SIG-M5 treated with dmso at 0.1 percent for 504 hours (cell line): Measurements from ENCODE around the gene TUBB3.
A peak's percentile ranks its signal among the peaks of the same experiment; 100 is the strongest.

Source experiments
- DNase-seq: peaks from one replicate; lab custom pipeline; 2025; ENCODE audit not compliant: unreplicated experiment; lab: John Stamatoyannopoulos, UW

The TUBB3 gene

DNA sequence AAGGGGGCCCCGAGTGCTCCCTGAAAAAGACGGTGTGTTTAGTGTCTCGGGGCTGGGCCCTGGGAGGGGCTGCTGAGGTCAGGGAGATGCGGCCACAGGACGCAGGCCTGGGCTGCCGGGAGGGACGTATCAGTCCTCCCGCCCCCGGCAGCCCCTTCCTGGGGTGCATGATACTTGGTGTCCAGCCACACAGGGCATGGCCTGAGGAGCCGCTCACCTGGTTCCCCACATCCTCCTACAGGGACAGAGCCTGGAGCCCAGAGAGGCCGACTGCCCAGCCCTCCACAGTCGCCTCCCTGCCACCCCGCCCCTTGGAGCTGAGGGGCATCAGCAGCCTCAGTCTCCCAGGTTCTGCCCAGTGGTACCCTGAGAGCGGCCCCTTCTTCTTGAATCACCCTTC, 13.4 kb downstream of the TUBB3 start:
- DNase-seq: no peak

DNA sequence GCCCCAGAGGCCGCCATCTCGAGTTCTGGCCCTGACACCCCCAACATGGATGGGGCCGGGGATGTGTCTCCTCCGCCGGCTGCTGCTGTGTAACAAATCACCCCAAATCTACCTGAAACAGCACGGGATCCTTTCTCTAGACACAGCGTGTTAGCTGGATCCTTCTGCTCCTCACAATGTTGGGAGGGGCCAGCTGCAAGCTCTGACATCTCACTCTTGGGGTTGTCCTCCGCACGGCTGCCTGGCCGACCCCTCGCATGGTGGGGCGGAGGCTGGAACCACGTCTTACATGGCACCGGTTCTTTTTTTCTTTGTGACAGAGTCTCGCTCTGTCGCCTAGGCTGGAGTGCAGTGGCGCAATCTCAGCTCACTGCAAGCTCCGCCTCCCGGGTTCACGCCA, 13.8 kb downstream of the TUBB3 start:
- DNase-seq: no peak

DNA sequence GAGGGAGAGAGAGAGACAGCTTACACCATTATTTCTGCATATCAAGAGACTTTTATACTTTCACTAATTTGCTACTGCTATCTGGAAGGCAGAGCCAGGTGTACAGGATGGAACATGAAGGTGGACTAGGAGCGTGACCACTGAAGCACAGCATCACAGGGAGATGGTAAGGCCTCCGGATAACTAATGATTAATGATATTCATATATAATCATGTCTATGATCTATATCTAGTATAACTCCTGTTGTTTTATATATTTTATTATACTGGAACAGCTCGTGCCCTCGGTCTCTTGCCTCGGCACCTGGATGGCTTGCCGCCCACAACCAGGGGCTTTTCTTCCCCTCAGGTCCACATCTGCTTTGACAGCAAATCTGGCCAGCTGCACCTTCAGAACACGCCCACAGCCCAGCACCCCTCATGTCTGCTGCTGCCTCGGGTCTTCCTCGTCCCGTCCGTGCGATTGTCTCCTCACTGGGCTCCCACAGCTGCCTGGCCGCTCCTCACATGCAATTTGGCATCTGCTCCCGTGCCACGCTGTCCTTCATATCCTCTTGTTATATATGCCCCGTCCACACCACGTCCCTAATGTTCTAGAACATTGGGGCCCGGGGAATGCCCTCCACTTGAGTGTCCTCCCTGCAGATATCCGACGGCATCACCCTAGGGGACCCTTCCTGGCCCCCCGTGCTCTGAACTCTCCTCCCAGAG, 15.2 kb downstream of the TUBB3 start:
- DNase-seq: no peak

DNA sequence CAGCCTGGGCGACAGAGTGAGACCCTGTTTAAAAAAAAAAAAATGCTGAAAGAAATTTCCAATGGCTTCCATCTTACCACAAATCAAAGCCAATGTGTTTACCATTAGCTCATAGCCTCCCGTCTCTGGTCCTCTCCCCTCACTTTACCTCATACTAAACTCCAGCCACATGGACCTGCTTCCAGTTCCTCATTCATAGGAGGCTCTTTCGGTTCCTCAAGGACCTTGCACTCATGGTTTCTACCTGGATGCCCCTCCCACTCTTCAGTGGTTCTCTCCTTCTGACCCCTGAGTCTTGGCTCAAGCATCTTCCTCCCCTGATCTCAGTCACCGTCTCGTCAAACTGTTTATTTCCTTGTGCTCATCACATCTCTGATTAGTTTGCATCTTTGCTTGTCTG, 21.6 kb downstream of the TUBB3 start:
- DNase-seq: peak; percentile 11

DNA sequence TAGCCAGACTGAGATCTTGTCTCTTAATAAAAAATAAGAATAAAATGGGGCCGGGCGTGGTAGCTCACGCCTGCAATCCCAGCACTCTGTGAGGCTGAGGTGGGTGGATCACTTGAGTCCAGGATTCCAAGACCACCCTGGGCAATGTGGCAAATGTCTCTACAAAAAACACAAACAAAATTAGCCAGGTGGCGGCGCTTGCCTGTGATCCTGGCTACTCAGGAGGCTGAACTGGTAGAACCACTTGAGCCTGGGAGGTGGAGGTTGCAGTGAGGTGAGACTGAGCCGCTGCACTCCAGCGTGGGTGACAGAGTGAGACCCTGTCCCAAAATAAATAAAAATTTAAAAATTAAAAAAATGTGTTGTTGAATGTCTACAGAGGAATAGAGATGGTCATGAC, 22.5 kb downstream of the TUBB3 start:
- DNase-seq: no peak

DNA sequence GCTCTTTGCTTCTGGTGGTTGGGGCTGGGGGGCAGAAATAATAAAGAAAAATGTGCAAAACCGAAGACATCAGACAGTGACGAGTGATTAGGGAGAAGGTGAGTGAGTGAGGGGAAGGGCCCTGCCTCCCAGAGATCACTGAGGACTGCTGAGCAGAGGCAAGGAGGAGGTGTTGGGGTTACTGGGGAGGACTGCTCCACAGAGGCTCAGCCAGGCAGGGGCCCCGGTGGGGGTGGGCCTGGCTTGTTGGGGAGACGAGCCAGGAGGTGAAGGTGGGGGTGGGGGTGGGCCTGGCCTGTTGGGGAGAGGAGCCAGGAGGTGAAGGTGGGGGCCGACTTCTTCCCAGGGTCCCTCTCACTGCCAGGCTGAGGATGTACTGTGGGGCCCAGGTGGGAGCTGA, 23.4 kb downstream of the TUBB3 start:
- no peak for DNase-seq

DNA sequence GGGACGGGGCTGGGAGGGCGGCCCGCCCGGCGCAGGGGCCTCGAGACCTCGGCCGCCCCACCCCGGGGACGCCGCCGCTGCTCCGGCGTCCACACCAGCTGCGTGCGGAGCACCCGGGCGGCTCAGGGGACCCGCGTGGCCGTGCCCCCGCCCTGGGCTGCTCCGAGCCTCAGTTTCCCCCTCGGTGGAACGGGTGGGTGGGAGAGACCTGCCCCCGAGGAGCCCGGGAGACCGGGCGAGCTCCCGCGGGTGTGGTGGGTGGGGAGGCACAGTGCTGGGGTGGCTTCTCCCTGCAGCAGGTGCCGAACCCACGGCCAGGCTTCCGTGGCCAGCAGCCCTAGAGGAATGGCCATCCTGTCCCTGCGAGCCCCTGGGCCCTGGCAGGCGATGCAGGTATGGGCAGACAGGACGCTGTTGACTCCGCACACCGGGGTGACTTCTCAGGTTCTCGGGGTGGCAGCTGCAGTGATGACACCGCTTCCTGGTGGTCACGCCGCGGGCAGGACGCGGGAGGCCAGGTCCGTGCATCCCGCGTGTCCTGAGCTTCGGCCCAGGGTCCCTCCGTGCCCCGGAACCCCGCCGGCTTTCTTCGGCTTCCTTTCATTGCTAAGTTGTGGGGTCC, 26.1 kb downstream of the TUBB3 start:
- DNase-seq: no peak

DNA sequence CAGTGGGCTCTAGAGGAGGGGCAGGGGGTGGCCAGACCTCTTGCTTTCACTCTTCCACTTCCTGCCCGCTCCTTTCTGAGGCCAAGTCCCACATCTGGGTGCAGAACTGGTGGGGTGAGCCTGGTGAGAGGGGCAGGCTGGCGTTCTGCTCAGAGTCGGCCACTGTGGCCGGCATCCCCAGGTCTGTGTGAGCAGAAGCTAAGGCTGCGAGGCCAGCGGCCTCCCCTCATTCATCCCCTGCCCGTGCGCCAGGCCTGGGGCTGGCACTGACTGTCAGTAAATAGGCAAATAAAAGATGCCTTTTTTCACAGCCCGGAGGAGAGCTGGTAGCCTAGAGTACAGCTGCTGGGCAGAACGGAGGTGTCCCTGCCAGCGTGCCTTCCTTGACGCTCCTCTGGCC, 26.6 kb downstream of the TUBB3 start:
- no peak for DNase-seq

DNA sequence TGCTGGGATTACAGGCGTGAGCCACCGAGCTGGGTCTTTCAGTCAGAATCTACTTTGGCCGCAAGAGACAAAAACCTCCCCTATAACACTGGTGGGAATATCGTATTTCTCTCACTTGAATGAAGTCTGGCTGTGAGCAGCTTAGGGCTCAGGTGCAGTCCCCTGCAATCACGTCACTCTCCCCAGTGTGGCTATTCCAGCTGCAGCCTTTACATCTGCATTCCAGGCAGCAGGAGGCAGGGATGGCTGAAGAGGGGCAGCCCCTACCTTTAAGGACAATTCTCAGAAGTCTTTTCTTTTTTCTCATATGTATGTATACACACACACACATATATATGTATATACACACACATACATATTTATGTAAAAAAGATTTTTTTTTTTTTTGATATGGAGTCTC, 28.4 kb downstream of the TUBB3 start:
- DNase-seq: no peak

DNA sequence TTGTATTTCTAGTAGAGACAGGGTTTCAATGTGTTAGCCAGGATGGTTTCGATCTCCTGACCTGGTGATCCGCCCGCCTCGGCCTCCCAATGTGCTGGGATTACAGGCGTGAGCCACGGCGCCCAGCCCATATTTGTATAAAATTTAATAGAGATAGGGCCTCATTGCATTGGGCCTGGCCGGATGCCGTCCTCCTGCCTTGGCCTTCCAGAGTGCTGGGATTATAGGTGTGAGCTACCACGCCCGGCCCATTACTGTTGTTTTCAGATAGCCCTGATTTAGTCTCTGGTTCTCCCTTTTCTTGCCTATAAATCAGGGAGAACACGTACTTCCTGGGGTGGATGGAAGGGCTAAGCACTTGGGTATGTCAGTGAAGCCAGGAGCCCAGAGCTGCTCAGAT, 28.9 kb downstream of the TUBB3 start:
- no peak for DNase-seq

DNA sequence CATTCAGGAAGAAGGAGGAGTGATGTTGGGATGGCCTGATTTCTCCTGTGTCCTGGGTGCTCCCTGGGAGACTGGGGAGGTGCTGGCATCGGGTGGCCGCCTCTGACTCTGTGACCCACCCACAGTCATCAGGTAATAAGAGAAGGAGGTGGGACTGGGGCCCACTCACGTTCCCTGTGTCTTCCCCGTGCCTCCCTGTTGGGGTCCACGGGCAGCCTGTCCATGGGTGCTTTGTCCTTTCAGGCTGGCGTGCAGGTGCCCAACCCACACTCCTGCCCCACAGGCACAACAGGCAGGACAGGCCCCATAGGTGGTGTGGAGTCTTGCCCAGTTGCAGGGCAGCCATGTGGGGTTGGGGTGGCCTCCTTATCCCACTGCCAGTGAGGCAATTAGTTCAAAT, 29.4 kb downstream of the TUBB3 start:
- no peak for DNase-seq

DNA sequence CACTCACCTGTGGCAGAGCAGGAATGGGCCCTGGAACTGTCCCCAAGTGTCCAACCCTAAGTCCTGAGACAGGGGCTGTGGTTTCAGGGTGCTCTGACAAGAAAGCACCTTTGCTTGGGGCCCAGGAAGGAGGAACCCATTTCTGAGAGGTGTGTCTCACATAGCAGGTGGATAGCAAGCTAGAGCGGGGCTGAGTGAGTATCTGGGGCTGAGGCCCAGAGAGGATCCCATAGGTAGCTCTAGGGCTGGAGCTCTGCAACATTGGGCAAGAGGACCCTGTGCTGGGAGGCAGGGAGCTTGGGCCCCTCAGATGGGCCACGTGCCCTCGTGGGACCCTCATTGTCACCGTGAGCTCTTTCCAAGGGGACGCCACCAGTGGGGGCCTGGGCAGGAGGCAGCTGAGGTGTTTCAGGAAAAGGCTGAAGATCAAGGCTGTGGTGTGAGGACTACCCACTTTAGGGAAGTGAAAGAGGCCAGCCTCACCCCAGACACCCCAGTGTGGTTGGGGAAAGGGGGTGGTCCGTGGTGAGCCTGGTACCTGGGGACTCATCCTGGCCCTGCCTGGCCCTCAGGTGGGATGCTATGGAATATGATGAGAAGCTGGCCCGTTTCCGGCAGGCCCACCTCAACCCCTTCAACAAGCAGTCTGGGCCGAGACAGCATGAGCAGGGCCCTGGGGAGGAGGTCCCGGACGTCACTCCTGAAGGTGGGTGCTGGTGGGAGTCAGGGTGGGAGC, 30.7 kb downstream of the TUBB3 start:
- no peak for DNase-seq

DNA sequence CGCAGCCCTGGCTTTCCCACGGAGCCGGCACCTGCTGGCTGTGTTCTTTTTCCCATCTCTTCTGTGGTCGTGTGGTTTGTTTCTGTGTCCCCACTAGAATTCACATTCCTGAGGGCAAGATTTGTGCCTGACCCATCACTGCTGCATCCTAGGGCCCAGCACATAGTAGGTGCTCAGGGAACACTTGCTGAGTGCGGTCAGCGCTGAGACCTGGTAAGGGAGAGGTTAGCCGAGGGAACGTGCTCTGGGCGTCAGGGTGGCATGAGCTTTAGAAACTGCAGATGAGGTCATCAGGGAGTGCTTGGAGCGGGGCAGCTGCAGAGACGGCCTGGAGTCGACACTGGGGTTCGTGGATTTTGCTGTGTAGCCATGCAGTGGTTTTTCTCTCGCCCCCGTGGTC, 31.3 kb downstream of the TUBB3 start:
- no peak for DNase-seq

DNA sequence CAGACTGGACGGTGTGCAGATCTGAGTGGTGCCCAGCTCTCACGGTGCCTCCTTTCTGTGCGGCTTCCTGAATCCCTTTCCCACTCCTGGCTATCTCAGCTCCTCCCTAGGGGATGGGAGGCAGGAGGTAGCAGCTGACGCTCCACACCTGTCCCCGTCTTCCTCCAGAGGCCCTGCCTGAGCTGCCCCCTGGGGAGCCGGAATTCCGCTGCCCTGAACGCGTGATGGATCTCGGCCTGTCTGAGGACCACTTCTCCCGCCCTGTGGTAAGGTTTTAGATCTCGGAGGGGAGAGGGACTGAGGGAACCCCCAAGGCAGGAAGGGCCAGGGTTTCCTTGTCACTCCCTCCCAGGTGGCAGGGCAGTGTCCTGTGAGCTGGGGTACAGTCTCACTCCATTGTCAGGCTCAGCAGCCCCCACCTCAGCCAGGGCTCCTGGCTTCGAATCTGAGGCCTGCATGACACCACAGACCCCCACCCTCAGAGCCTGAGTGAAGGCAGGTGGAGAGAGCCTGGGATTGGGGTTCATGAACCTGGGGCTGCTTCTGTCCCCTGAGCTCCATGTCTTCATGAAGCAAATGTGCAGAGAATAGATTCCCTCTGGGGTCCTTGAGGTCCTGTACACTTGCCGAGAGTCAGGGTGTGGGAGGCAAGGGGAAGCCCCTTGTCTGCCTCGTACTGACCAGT, 32.0 kb downstream of the TUBB3 start:
- no peak for DNase-seq

DNA sequence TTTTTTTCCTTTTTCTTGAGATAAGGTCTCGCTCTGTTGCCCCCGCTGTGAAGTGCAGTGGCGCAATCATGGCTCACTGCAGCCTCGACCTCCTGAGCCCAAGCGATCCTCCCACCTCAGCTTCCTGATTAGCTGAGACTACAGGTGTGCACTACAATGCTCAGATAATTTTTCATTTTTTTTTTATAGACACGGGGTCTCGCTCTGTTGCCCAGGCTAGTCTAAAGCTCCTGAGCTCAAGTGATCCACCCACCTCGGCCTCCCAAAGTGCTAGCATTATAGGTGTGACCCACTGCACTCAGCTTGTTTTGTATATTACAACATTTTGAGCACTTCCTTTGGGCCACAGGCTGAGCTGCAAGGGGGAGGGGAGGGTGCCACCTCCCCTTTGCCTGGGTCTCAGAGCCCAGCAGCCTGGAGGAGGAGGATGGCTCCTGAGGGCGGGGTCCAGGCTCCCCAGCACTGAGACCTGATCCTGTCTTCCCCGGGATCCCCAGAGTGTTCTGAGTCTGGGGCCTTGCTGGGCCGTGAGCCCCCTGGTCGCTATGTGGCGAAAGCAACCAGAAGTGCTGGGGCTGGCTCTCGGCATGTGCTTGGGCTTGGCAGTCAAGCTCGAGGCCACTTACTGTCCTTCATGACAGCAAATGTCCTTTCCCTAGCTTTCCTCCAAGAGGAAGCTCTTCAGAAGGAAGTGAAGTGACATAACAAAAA, 33.5 kb downstream of the TUBB3 start:
- peak; percentile 51 for DNase-seq

DNA sequence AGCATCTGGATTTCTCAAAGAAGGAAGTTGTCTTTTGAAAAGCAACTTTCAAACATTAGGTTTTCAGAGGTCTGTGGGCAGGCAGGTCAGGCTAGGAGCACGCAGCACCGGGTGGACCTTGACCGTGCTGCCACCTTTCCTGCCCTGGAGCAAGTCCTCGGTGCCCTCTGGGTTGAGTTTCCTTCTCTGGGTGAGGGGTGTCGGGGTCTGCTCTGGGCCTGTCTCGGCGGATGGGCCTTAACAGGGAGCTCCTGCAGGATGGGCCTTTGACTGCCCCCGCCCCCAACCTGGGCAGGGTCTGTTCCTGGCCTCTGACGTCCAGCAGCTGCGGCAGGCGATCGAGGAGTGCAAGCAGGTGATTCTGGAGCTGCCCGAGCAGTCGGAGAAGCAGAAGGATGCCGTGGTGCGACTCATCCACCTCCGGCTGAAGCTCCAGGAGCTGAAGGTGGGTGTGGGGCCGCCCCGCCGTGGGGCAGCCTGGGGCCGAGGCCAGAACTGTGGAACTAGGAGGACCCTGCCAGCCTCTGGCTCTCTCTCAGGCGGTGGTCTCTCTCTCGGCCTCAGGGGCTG, 34.2 kb downstream of the TUBB3 start:
- DNase-seq: no peak

DNA sequence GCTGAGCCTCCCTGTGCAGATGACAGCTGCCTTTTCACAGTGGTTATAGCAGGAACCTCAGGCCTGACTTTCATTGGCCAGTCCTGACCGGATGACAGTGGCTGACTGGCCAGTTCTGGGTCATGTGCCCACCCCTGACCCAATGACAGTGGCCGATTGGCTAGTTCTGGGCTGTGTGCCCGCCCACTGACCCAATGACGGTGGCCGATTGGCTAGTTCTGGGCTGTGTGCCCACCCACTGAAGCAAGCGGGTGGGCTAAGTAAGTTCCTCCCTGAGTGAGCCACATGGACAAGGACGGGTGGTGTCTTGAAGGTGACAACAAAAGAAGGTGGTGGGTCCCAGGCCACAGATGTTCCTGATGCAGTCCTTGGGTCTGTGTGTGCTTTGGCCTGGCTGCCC, 34.9 kb downstream of the TUBB3 start:
- peak; percentile 9 for DNase-seq

DNA sequence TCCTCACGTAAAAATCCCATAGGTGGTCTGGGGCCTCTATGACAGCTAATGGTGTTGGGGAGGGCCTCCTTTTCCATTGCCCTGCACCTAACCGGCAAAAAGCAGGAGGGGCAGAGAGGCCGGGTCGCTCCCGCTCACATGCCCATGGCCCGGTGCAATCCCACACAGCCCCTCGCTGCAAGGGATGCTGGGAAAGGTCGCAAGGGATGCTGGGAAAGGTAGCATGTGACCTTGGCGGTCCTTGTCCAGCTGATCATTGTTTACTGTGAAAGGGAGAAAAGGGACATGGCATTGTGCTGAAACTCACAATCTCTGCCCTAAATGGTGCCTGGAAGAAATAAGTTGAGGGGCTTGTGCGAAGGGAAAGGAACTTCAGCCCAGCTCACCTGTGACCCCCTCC, 35.5 kb downstream of the TUBB3 start:
- no peak for DNase-seq

DNA sequence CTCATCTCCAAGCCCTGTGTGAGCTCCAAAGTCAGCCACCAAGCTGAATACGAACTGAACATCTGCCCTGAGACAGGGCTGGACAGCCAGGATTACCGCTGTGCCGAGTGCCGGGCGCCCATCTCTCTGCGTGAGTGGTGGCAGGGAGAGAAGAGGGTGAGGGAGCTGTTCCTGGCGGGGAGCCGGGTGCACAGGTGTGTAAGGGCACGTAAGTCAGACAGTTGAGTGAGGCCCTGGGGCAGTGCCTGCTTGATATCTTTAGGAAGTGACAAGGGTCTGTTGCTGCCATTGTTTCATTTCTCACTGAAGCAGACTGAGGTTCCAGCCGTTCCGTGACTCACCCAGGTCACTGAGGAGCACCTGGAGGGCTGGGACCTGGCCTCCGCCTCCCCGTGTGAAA, 37.8 kb downstream of the TUBB3 start:
- no peak for DNase-seq

DNA sequence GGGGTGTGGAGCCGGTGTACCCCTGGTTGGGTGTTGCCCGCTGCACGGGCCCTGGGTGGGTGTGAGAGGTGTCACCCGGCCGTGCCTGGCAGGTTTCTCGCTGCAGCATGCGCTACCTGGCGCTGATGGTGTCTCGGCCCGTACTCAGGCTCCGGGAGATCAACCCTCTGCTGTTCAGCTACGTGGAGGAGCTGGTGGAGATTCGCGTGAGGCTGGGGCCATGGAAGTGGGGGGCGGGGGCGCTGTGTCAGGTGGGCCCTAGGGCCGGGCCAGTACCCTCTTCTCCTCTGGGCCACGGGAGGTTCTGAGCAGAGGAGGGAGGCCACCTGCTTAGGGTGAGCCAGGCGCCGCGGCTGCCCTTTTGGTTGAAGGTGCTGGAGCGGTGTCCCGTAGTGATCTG, 38.8 kb downstream of the TUBB3 start:
- no peak for DNase-seq
